BLaER1 (cell line): ENCODE measurements around the gene SERPINI2.

Experiments
- H3K27ac ChIP-seq: shearing (Covaris generic); formaldehyde crosslinking; 2 replicates; pipeline ENCODE4 v1.8.1; 2022
- H3K27me3 ChIP-seq: shearing (Covaris generic); formaldehyde crosslinking; 2 replicates; pipeline ENCODE4 v1.8.1; 2022
- H3K36me3 ChIP-seq: shearing (Covaris generic); formaldehyde crosslinking; 2 replicates; pipeline ENCODE4 v1.8.1; 2022
- H3K4me1 ChIP-seq: shearing (Covaris generic); formaldehyde crosslinking; 2 replicates; pipeline ENCODE4 v1.8.1; 2022
- H3K4me2 ChIP-seq: shearing (Covaris generic); formaldehyde crosslinking; 2 replicates; pipeline ENCODE4 v1.8.1; 2022
- H3K4me3 ChIP-seq: shearing (Covaris generic); formaldehyde crosslinking; 2 replicates; pipeline ENCODE4 v1.8.1; 2022
- H3K9ac ChIP-seq: shearing (Covaris generic); formaldehyde crosslinking; 2 replicates; pipeline ENCODE4 v1.8.1; 2022
- H3K9me3 ChIP-seq: shearing (Covaris generic); formaldehyde crosslinking; 2 replicates; pipeline ENCODE4 v1.8.1; 2022
- H4K20me1 ChIP-seq: shearing (Covaris generic); formaldehyde crosslinking; 2 replicates; pipeline ENCODE4 v1.8.1; 2022
- Cebpa-rat ChIP-seq: shearing (Covaris generic); IDR thresholded peaks from 2 replicates; pipeline ENCODE4 v1.8.1; 2022

SERPINI2 gene

GRCh38 chr3:167487556-167487955 lies 13.7 kb upstream of the SERPINI2 start:
- no peak overlapping the region for H3K4me3 ChIP-seq
- H3K4me2 ChIP-seq = no peak overlapping the region
- no peak for TF ChIP-seq Cebpa-rat
- H3K9me3 ChIP-seq = no peaks in the 10 kb centered on the region
- no peaks in the 10 kb centered on the region for H3K4me1 ChIP-seq
- no peaks in the 10 kb centered on the region for H4K20me1 ChIP-seq
- H3K27ac ChIP-seq = no peak overlapping the region
- no peaks in the 10 kb centered on the region for H3K27me3 ChIP-seq
- H3K9ac ChIP-seq = no peak overlapping the region
- H3K36me3 ChIP-seq = no peaks in the 10 kb centered on the region

- Histone ChIP-seq H3K4me2 (no peak overlapping the region), H3K4me1 (no peaks in the 10 kb centered on the region), H3K27ac (no peak overlapping the region), H4K20me1 (no peaks in the 10 kb centered on the region), H3K4me3 (no peak overlapping the region), H3K9ac (no peak overlapping the region), H3K9me3 (no peaks in the 10 kb centered on the region), H3K36me3 (no peaks in the 10 kb centered on the region), H3K27me3 (no peaks in the 10 kb centered on the region)
- TF ChIP-seq Cebpa-rat = no peak
These were observed 10.7 kb upstream of the SERPINI2 start for GRCh38 chr3:167484551-167484950.

GRCh38 chr3:167483708-167484475 lies 10.1 kb upstream of the SERPINI2 start:
- no peak overlapping the region for H3K4me3 ChIP-seq
- H3K4me1 ChIP-seq = no peaks in the 10 kb centered on the region
- H3K27ac ChIP-seq = no peak overlapping the region
- no peaks in the 10 kb centered on the region for H3K27me3 ChIP-seq
- no peak for TF ChIP-seq Cebpa-rat
- H3K4me2 ChIP-seq = no peak overlapping the region
- H3K36me3 ChIP-seq = no peaks in the 10 kb centered on the region
- no peaks in the 10 kb centered on the region for H3K9me3 ChIP-seq
- H3K9ac ChIP-seq = no peak overlapping the region
- no peaks in the 10 kb centered on the region for H4K20me1 ChIP-seq

GRCh38 chr3:167481164-167481563 lies 7.3 kb upstream of the SERPINI2 start:
- Histone ChIP-seq H3K9me3 (no peaks in the 10 kb centered on the region), H3K27ac (no peak overlapping the region), H3K4me3 (no peak overlapping the region), H4K20me1 (no peaks in the 10 kb centered on the region), H3K27me3 (no peaks in the 10 kb centered on the region), H3K9ac (no peak overlapping the region), H3K36me3 (no peaks in the 10 kb centered on the region), H3K4me1 (no peaks in the 10 kb centered on the region), H3K4me2 (no peak overlapping the region)
- TF ChIP-seq Cebpa-rat = no peak

- Histone ChIP-seq H3K4me3 (no peak overlapping the region), H3K27ac (no peak overlapping the region), H3K4me1 (no peaks in the 10 kb centered on the region), H3K36me3 (no peaks in the 10 kb centered on the region), H3K4me2 (no peak overlapping the region), H4K20me1 (no peaks in the 10 kb centered on the region), H3K9ac (no peak overlapping the region), H3K27me3 (no peaks in the 10 kb centered on the region), H3K9me3 (no peaks in the 10 kb centered on the region)
- no peak for TF ChIP-seq Cebpa-rat
These were observed 6.9 kb upstream of the SERPINI2 start for GRCh38 chr3:167480748-167481147.

GRCh38 chr3:167469381-167469780 lies 4.5 kb downstream of the SERPINI2 start:
- Histone ChIP-seq H3K9me3 (no peaks in the 10 kb centered on the region), H3K4me1 (no peaks in the 10 kb centered on the region), H3K36me3 (no peaks in the 10 kb centered on the region), H3K4me3 (no peak overlapping the region), H3K27me3 (no peaks in the 10 kb centered on the region), H3K9ac (no peak overlapping the region), H3K27ac (no peak overlapping the region), H3K4me2 (no peak overlapping the region), H4K20me1 (no peaks in the 10 kb centered on the region)
- TF ChIP-seq Cebpa-rat = no peak

GRCh38 chr3:167467848-167468611 lies 5.8 kb downstream of the SERPINI2 start:
- no peaks in the 10 kb centered on the region for H3K27me3 ChIP-seq
- H3K36me3 ChIP-seq = no peaks in the 10 kb centered on the region
- H3K4me2 ChIP-seq = no peak overlapping the region
- H3K9me3 ChIP-seq = no peaks in the 10 kb centered on the region
- no peaks in the 10 kb centered on the region for H3K4me1 ChIP-seq
- no peak overlapping the region for H3K4me3 ChIP-seq
- no peak overlapping the region for H3K27ac ChIP-seq
- H3K9ac ChIP-seq = no peak overlapping the region
- no peak for TF ChIP-seq Cebpa-rat
- no peaks in the 10 kb centered on the region for H4K20me1 ChIP-seq

- Histone ChIP-seq H3K9me3 (no peaks in the 10 kb centered on the region), H3K27me3 (no peaks in the 10 kb centered on the region), H3K4me3 (no peak overlapping the region), H3K4me1 (no peaks in the 10 kb centered on the region), H3K36me3 (no peaks in the 10 kb centered on the region), H4K20me1 (no peaks in the 10 kb centered on the region), H3K4me2 (no peak overlapping the region), H3K27ac (no peak overlapping the region), H3K9ac (no peak overlapping the region)
- TF ChIP-seq Cebpa-rat = no peak
These were observed 6.9 kb downstream of the SERPINI2 start for GRCh38 chr3:167466966-167467365.

GRCh38 chr3:167456157-167456799 lies 17.6 kb downstream of the SERPINI2 start:
- H3K36me3 ChIP-seq = no peaks in the 10 kb centered on the region
- no peaks in the 10 kb centered on the region for H3K4me1 ChIP-seq
- H3K9ac ChIP-seq = no peak overlapping the region
- no peaks in the 10 kb centered on the region for H3K9me3 ChIP-seq
- H4K20me1 ChIP-seq = no peaks in the 10 kb centered on the region
- H3K4me3 ChIP-seq = no peak overlapping the region
- no peak overlapping the region for H3K4me2 ChIP-seq
- H3K27me3 ChIP-seq = no peaks in the 10 kb centered on the region
- no peak overlapping the region for H3K27ac ChIP-seq
- TF ChIP-seq Cebpa-rat = no peak

GRCh38 chr3:167453815-167454214 lies 20.0 kb downstream of the SERPINI2 start:
- Histone ChIP-seq H4K20me1 (no peaks in the 10 kb centered on the region), H3K4me3 (no peak overlapping the region), H3K9me3 (no peaks in the 10 kb centered on the region), H3K27ac (no peak overlapping the region), H3K9ac (no peak overlapping the region), H3K36me3 (no peaks in the 10 kb centered on the region), H3K4me1 (no peaks in the 10 kb centered on the region), H3K27me3 (no peaks in the 10 kb centered on the region), H3K4me2 (no peak overlapping the region)
- TF ChIP-seq Cebpa-rat = no peak
